HEK293T (cell line): ENCODE results near the gene FAM210A.

ENCODE experiments used
- ARNT ChIP-seq: fragments of 450-650 bp; IDR thresholded peaks from 2 replicates; pipeline ENCODE4 v1.6.1; 2017; ENCODE audit warnings: mild to moderate bottlenecking
- BHLHE40 ChIP-seq: fragments of 450-650 bp; IDR thresholded peaks from 2 replicates; pipeline ENCODE4 v1.6.1; 2016; ENCODE audit warnings: mild to moderate bottlenecking, moderate library complexity, borderline replicate concordance
- CTBP1 ChIP-seq: fragments of 450-650 bp; IDR thresholded peaks from 2 replicates; pipeline ENCODE4 v1.6.1; 2016; ENCODE audit warnings: borderline replicate concordance
- FOXA1 ChIP-seq: fragments of 450-650 bp; IDR thresholded peaks from 2 replicates; pipeline ENCODE4 v1.6.1; 2016; ENCODE audit warnings: mild to moderate bottlenecking
- FOXK2 ChIP-seq: fragments of 450-650 bp; IDR thresholded peaks from 2 replicates; pipeline ENCODE4 v1.6.1; 2016; ENCODE audit warnings: mild to moderate bottlenecking
- FOXM1 ChIP-seq: fragments of 450-650 bp; IDR thresholded peaks from 2 replicates; pipeline ENCODE4 v1.6.1; 2017; ENCODE audit warnings: mild to moderate bottlenecking, borderline replicate concordance
- LEF1 ChIP-seq: fragments of 450-650 bp; IDR thresholded peaks from 2 replicates; pipeline ENCODE4 v1.6.1; 2017; ENCODE audit warnings: mild to moderate bottlenecking, borderline replicate concordance
- NFRKB ChIP-seq: fragments of 450-650 bp; IDR thresholded peaks from 2 replicates; pipeline ENCODE4 v1.6.1; 2016; ENCODE audit warnings: mild to moderate bottlenecking, moderate library complexity
- SP1 ChIP-seq: fragments of 450-650 bp; IDR thresholded peaks from 2 replicates; pipeline ENCODE4 v1.6.1; 2017
- TARDBP ChIP-seq: fragments of 450-650 bp; IDR thresholded peaks from 2 replicates; pipeline ENCODE4 v1.6.1; 2016
- ZNF384 ChIP-seq: fragments of 450-650 bp; IDR thresholded peaks from 2 replicates; pipeline ENCODE4 v1.6.1; 2016
- TF ChIP-seq, protein P1 (sequence below): fragments of 450-650 bp; IDR thresholded peaks from 2 replicates; pipeline ENCODE4 v1.6.1; 2016

GRCh38 chr18:13629841-13630715 lies 96.3 kb downstream of the FAM210A start:
- TF ChIP-seq ARNT = no peak
- TF ChIP-seq FOXK2 = no peak
- no peak for TF ChIP-seq BHLHE40
- TF ChIP-seq ZNF384 = no peak
- no peak for TF ChIP-seq LEF1
- no peak for TF ChIP-seq FOXA1
- no peak for TF ChIP-seq TARDBP
- TF ChIP-seq, protein P1, sequence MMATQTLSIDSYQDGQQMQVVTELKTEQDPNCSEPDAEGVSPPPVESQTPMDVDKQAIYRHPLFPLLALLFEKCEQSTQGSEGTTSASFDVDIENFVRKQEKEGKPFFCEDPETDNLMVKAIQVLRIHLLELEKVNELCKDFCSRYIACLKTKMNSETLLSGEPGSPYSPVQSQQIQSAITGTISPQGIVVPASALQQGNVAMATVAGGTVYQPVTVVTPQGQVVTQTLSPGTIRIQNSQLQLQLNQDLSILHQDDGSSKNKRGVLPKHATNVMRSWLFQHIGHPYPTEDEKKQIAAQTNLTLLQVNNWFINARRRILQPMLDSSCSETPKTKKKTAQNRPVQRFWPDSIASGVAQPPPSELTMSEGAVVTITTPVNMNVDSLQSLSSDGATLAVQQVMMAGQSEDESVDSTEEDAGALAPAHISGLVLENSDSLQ = no peak; the same call in 1 of the 2 replicates
- no peak for TF ChIP-seq NFRKB
- no peak for TF ChIP-seq FOXM1
- TF ChIP-seq CTBP1 = no peak
- TF ChIP-seq SP1 = no peak
